ENCODE results near the gene ATP13A1. TPM values are rescaled to one million over a fixed set of nuclear protein-coding genes. Genes with fewer than 3 reads are reported as not detected.

ATP13A1 gene
- total RNA-seq, 1 donor: 102 TPM

Small RNAs within 50 kb of the gene (small RNA-seq; reads per million reads assigned to genes)
- gene AC011458.2: not detected

Other genes with a start within 250 kb of the ATP13A1 start
- 5.4 TPM for gene TSSK6, start 148.1 kb downstream of the ATP13A1 start, total RNA-seq
- 203 TPM for gene NDUFA13, start 147.5 kb downstream of the ATP13A1 start, total RNA-seq
- gene YJEFN3, start 134.8 kb downstream of the ATP13A1 start, total RNA-seq: 0.54 TPM
- gene CILP2, start 125.4 kb downstream of the ATP13A1 start, total RNA-seq: 0.27 TPM
- 4.8 TPM for gene PBX4, start 45.0 kb downstream of the ATP13A1 start, total RNA-seq
- 22.6 TPM for gene LPAR2, start 35.5 kb downstream of the ATP13A1 start, total RNA-seq
- 36.9 TPM for gene GMIP, start 20.0 kb downstream of the ATP13A1 start, total RNA-seq
- 8.3 TPM for gene ZNF101, start 5.2 kb upstream of the ATP13A1 start, total RNA-seq
- gene ZNF14, start 69.4 kb upstream of the ATP13A1 start, total RNA-seq: 3.0 TPM
- 19.4 TPM for gene ZNF506, start 158.1 kb upstream of the ATP13A1 start, total RNA-seq
- gene ZNF253, start 202.2 kb upstream of the ATP13A1 start, total RNA-seq: 4.8 TPM
- 17.0 TPM for gene ZNF93, start 237.3 kb upstream of the ATP13A1 start, total RNA-seq

All from hematopoietic multipotent progenitor cell (in vitro differentiated cells).